Measurements from ENCODE around the gene CDC42BPB. TPM values are rescaled to one million over a fixed set of nuclear protein-coding genes. Genes with fewer than 3 reads are reported as not detected.
"Not testable (repeated sequence)": the region's sequence is repeated elsewhere in the genome, so short reads cannot be mapped to it uniquely, and the experiment has no call there.

CDC42BPB gene
- total RNA-seq, 1 donor from 2014 or later, result 50.1 TPM

DNA sequence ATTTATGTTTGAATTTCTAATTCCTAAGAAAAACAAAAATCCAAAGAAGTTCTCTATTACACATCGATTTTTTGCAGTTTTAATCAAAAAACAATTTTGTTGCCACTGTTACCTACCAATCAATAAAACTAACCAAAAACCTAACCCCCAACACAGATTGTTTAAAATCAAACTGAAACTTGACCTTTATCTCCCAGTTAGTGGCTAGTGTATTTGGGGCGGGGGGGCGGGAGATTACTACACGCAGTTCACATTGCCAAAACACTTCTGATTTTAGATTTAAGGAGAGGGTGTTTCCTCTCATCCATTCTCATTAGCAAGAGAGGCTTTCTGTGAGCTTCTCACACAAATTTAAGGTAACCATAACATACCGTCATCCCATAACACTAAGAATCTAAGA is 6.4 kb downstream of the CDC42BPB start:
- no peaks in the 10 kb centered on the region for H3K36me3 ChIP-seq (ENCODE audit: control insufficient read depth in 3 of 3, insufficient read depth in 3 of 3, low read length in 3 of 3)
- H3K27ac ChIP-seq (ENCODE audit: low read depth, low read length), result no peak overlapping the region
- H3K9me3 ChIP-seq (ENCODE audit: control insufficient read depth in 3 of 3, low read length in 3 of 3), result no peaks in the 10 kb centered on the region
- no peak overlapping the region for H3K9ac ChIP-seq (ENCODE audit: low read depth in 1 of 3, low read length in 3 of 3)
- no peaks in the 10 kb centered on the region for H3K27me3 ChIP-seq (ENCODE audit: control insufficient read depth in 3 of 3, insufficient read depth in 3 of 3, low read length in 3 of 3)
- H3K4me3 ChIP-seq (ENCODE audit: low read length in 3 of 3), result no peak overlapping the region
- peaks cover 24 to 29% (median 29%) of the 10 kb centered on the region in 3 donors for H3K4me1 ChIP-seq (ENCODE audit: control insufficient read depth in 3 of 3, insufficient read depth in 3 of 3, low read length in 3 of 3)

DNA sequence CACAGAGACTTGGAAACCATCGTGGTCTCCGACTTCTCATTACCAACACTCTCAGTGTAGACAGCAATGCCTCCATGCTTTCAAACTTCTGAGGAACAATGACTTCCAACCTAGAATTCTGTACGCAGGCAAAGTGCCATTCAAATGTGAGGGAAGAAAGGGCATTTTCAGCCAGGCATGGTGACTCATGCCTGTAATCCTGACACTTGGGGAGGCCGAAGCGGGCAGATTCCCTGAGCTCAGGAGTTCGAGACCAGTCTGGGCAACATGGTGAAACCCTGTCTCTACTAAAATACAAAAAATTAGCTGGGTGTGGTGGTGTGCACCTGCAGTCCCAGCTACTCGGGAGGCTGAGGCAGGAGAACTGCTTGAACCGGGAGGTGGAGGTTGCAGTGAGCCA is 9.9 kb downstream of the CDC42BPB start:
- H3K36me3 ChIP-seq (ENCODE audit: control insufficient read depth in 3 of 3, insufficient read depth in 3 of 3, low read length in 3 of 3); H3K27me3 ChIP-seq (ENCODE audit: control insufficient read depth in 3 of 3, insufficient read depth in 3 of 3, low read length in 3 of 3); H3K27ac ChIP-seq (ENCODE audit: low read depth, low read length); H3K9ac ChIP-seq (ENCODE audit: low read depth in 1 of 3, low read length in 3 of 3); H3K9me3 ChIP-seq (ENCODE audit: control insufficient read depth in 3 of 3, low read length in 3 of 3); H3K4me3 ChIP-seq (ENCODE audit: low read length in 3 of 3): not testable (repeated sequence)
- peaks cover 8 to 21% (median 19%) of the 10 kb centered on the region in 3 donors for H3K4me1 ChIP-seq (ENCODE audit: control insufficient read depth in 3 of 3, insufficient read depth in 3 of 3, low read length in 3 of 3)

DNA sequence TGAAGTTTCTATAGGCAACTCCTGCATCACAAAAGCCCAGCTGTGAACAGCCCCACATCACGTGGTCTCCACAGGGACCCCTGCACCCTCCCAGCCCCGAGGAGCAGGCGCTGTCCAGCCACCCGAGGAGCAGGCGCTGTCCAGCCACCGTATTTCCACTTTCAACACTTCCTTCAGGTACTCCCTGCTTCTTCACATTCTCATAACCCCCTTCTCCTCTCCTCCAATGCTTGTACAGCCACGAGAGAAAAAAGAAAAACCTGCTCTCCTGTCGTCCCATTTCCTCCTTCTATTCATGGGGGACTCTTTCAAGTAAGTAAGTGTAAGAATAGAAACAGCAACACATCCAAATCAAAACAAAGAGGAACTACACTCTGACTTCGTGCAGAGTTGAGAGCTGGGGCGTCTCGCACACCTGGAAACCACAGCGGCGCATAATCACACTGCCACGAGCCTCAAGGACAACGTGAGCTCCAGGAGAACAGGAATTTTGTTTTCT is 11.9 kb downstream of the CDC42BPB start:
- Histone ChIP-seq H3K27ac (ENCODE audit: low read depth, low read length) (no peak overlapping the region), H3K4me3 (ENCODE audit: low read length in 3 of 3) (no peak overlapping the region), H3K27me3 (ENCODE audit: control insufficient read depth in 3 of 3, insufficient read depth in 3 of 3, low read length in 3 of 3) (no peaks in the 10 kb centered on the region), H3K4me1 (ENCODE audit: control insufficient read depth in 3 of 3, insufficient read depth in 3 of 3, low read length in 3 of 3) (peaks cover 8 to 16% (median 16%) of the 10 kb centered on the region in 3 donors), H3K9ac (ENCODE audit: low read depth in 1 of 3, low read length in 3 of 3) (no peak overlapping the region), H3K9me3 (ENCODE audit: control insufficient read depth in 3 of 3, low read length in 3 of 3) (peaks cover 0 to 2% (median 0%) of the 10 kb centered on the region in 3 donors), H3K36me3 (ENCODE audit: control insufficient read depth in 3 of 3, insufficient read depth in 3 of 3, low read length in 3 of 3) (peaks cover 5 to 9% (median 8%) of the 10 kb centered on the region in 3 donors)

DNA sequence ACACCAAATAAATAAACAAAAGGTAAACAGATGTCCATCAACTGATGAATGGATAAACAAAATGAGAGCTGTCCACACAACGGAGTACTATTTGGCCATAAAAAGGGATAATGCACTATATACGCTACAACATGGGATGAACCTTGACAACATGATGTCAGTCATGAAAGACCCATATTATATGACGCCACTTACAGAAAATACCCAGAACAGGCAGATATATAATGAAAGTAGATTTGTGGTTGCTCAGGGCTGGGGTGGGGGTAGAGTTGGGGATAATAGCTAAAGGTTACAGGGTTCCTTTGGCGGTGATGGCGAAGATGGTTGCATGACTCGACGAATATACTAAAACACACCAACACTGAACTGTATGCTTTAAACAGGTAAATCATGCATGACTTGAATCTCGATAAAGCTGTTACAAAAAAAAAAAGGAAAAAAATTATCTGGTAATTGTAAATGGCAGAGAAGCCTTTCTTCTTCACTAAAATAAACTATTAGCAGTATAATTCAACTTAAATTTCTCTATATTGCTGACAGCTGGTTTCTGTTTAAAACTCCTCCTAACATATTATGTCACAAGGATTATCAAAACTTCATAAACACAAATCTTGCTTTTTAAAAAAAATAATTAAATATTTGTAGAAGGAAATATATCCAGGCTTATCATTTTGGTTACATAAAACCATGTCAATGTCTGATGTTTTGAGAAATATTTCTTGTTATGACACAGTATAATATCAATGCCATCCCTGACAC is 13.9 kb downstream of the CDC42BPB start:
- no peak overlapping the region for H3K27ac ChIP-seq (ENCODE audit: low read depth, low read length)
- H3K9me3 ChIP-seq (ENCODE audit: control insufficient read depth in 3 of 3, low read length in 3 of 3), result peaks cover 0 to 2% (median 0%) of the 10 kb centered on the region in 3 donors
- peaks cover 3 to 14% (median 14%) of the 10 kb centered on the region in 3 donors for H3K4me1 ChIP-seq (ENCODE audit: control insufficient read depth in 3 of 3, insufficient read depth in 3 of 3, low read length in 3 of 3)
- H3K36me3 ChIP-seq (ENCODE audit: control insufficient read depth in 3 of 3, insufficient read depth in 3 of 3, low read length in 3 of 3), result peaks cover 5 to 9% (median 8%) of the 10 kb centered on the region in 3 donors
- no peaks in the 10 kb centered on the region for H3K27me3 ChIP-seq (ENCODE audit: control insufficient read depth in 3 of 3, insufficient read depth in 3 of 3, low read length in 3 of 3)
- H3K9ac ChIP-seq (ENCODE audit: low read depth in 1 of 3, low read length in 3 of 3), result no peak overlapping the region
- H3K4me3 ChIP-seq (ENCODE audit: low read length in 3 of 3), result no peak overlapping the region

- Histone ChIP-seq H3K27ac (ENCODE audit: low read depth, low read length) (no peak overlapping the region), H3K4me1 (ENCODE audit: control insufficient read depth in 3 of 3, insufficient read depth in 3 of 3, low read length in 3 of 3) (peaks cover 3 to 13% (median 12%) of the 10 kb centered on the region in 3 donors), H3K36me3 (ENCODE audit: control insufficient read depth in 3 of 3, insufficient read depth in 3 of 3, low read length in 3 of 3) (peaks cover 5 to 9% (median 8%) of the 10 kb centered on the region in 3 donors), H3K27me3 (ENCODE audit: control insufficient read depth in 3 of 3, insufficient read depth in 3 of 3, low read length in 3 of 3) (no peaks in the 10 kb centered on the region), H3K4me3 (ENCODE audit: low read length in 3 of 3) (no peak overlapping the region), H3K9me3 (ENCODE audit: control insufficient read depth in 3 of 3, low read length in 3 of 3) (peaks cover 0 to 2% (median 0%) of the 10 kb centered on the region in 3 donors), H3K9ac (ENCODE audit: low read depth in 1 of 3, low read length in 3 of 3) (no peak overlapping the region)
These were observed 15.9 kb downstream of the CDC42BPB start for GRCh38 chr14:103041464-103041863.

- H3K36me3 ChIP-seq (ENCODE audit: control insufficient read depth in 3 of 3, insufficient read depth in 3 of 3, low read length in 3 of 3), result no peaks in the 10 kb centered on the region
- no peaks in the 10 kb centered on the region for H3K9me3 ChIP-seq (ENCODE audit: control insufficient read depth in 3 of 3, low read length in 3 of 3)
- no peak overlapping the region for H3K4me3 ChIP-seq (ENCODE audit: low read length in 3 of 3)
- no peak overlapping the region for H3K9ac ChIP-seq (ENCODE audit: low read depth in 1 of 3, low read length in 3 of 3)
- H3K4me1 ChIP-seq (ENCODE audit: control insufficient read depth in 3 of 3, insufficient read depth in 3 of 3, low read length in 3 of 3), result peaks cover 2 to 4% (median 2%) of the 10 kb centered on the region in 3 donors
- no peak overlapping the region for H3K27ac ChIP-seq (ENCODE audit: low read depth, low read length)
- no peaks in the 10 kb centered on the region for H3K27me3 ChIP-seq (ENCODE audit: control insufficient read depth in 3 of 3, insufficient read depth in 3 of 3, low read length in 3 of 3)
These were observed 23.7 kb downstream of the CDC42BPB start for GRCh38 chr14:103033681-103034096.

DNA sequence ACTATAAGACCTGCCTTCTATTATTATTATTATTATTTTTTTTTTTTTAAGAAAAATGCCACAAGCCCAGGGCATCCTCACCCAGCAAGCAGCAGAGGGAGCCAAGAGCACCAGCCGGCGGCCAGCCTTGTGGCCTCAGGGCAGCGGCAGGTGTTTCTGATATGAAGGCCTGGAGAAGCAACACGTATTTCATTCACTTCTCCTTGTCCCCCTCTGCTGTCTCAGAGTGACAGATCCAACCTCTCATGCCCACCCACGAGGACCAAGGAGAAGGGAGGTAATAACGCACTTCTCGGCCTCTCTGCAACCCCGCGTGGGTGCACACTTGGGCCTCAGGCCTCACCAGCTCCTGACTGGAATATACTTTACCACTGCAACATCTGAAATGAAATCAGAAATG is 25.4 kb downstream of the CDC42BPB start:
- Histone ChIP-seq H3K27me3 (ENCODE audit: control insufficient read depth in 3 of 3, insufficient read depth in 3 of 3, low read length in 3 of 3) (no peaks in the 10 kb centered on the region), H3K36me3 (ENCODE audit: control insufficient read depth in 3 of 3, insufficient read depth in 3 of 3, low read length in 3 of 3) (no peaks in the 10 kb centered on the region), H3K4me3 (ENCODE audit: low read length in 3 of 3) (no peak overlapping the region), H3K27ac (ENCODE audit: low read depth, low read length) (no peak overlapping the region), H3K4me1 (ENCODE audit: control insufficient read depth in 3 of 3, insufficient read depth in 3 of 3, low read length in 3 of 3) (peaks cover 2 to 9% (median 7%) of the 10 kb centered on the region in 3 donors), H3K9ac (ENCODE audit: low read depth in 1 of 3, low read length in 3 of 3) (peak overlapping the region in 1 of 3 donors; percentile 33), H3K9me3 (ENCODE audit: control insufficient read depth in 3 of 3, low read length in 3 of 3) (no peaks in the 10 kb centered on the region)

GRCh38 chr14:103031566-103031911 is 25.8 kb downstream of the CDC42BPB start:
- Histone ChIP-seq H3K36me3 (ENCODE audit: control insufficient read depth in 3 of 3, insufficient read depth in 3 of 3, low read length in 3 of 3) (no peaks in the 10 kb centered on the region), H3K27ac (ENCODE audit: low read depth, low read length) (no peak overlapping the region), H3K9me3 (ENCODE audit: control insufficient read depth in 3 of 3, low read length in 3 of 3) (no peaks in the 10 kb centered on the region), H3K4me3 (ENCODE audit: low read length in 3 of 3) (no peak overlapping the region), H3K27me3 (ENCODE audit: control insufficient read depth in 3 of 3, insufficient read depth in 3 of 3, low read length in 3 of 3) (no peaks in the 10 kb centered on the region), H3K4me1 (ENCODE audit: control insufficient read depth in 3 of 3, insufficient read depth in 3 of 3, low read length in 3 of 3) (peaks cover 2 to 9% (median 7%) of the 10 kb centered on the region in 3 donors), H3K9ac (ENCODE audit: low read depth in 1 of 3, low read length in 3 of 3) (no peak overlapping the region)

DNA sequence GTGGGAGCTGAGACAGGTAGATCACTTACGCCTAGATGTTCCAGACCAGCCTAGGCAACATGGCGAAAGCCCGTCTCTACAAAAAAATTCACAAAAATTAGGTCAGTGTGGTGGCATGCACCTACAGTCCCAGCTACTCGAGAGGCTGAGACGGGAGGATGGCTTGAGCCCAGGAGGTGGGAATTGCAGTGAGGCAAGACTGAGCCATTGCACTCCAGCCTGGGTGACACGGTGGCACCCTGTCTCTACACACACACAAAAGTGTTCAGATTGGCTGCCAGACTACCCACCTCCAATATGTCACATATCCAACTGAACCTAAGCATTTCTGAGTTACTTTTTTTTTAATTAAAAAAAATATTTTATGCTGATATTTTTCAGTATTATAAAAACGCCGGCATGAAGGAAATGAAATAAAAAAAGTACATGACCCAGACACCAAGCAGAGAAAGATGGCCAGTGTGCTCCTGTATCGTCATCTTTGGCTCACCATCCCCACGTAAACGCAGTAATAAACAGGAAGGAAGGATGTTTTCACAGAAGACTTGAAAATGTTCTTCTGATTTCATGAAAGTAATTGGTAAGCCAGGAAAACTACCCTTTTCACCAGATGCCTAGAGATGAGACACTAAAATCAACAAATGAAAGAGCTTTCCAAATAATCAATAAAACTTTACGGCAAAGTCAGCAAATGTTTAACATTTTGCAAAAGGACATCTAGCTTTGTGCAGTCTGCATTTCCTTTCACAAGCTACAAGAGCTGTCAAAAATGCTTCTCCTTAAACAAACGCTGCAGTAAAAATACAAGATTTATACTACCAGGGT is 26.4 kb downstream of the CDC42BPB start:
- no peak overlapping the region for H3K27ac ChIP-seq (ENCODE audit: low read depth, low read length)
- H3K4me1 ChIP-seq (ENCODE audit: control insufficient read depth in 3 of 3, insufficient read depth in 3 of 3, low read length in 3 of 3), result peaks cover 2 to 9% (median 7%) of the 10 kb centered on the region in 3 donors
- no peaks in the 10 kb centered on the region for H3K36me3 ChIP-seq (ENCODE audit: control insufficient read depth in 3 of 3, insufficient read depth in 3 of 3, low read length in 3 of 3)
- no peaks in the 10 kb centered on the region for H3K27me3 ChIP-seq (ENCODE audit: control insufficient read depth in 3 of 3, insufficient read depth in 3 of 3, low read length in 3 of 3)
- no peak overlapping the region for H3K4me3 ChIP-seq (ENCODE audit: low read length in 3 of 3)
- H3K9ac ChIP-seq (ENCODE audit: low read depth in 1 of 3, low read length in 3 of 3), result no peak overlapping the region
- no peaks in the 10 kb centered on the region for H3K9me3 ChIP-seq (ENCODE audit: control insufficient read depth in 3 of 3, low read length in 3 of 3)

- Histone ChIP-seq H3K36me3 (ENCODE audit: control insufficient read depth in 3 of 3, insufficient read depth in 3 of 3, low read length in 3 of 3) (no peaks in the 10 kb centered on the region), H3K9me3 (ENCODE audit: control insufficient read depth in 3 of 3, low read length in 3 of 3) (no peaks in the 10 kb centered on the region), H3K27ac (ENCODE audit: low read depth, low read length) (no peak overlapping the region), H3K9ac (ENCODE audit: low read depth in 1 of 3, low read length in 3 of 3) (no peak overlapping the region), H3K27me3 (ENCODE audit: control insufficient read depth in 3 of 3, insufficient read depth in 3 of 3, low read length in 3 of 3) (no peaks in the 10 kb centered on the region), H3K4me3 (ENCODE audit: low read length in 3 of 3) (no peak overlapping the region), H3K4me1 (ENCODE audit: control insufficient read depth in 3 of 3, insufficient read depth in 3 of 3, low read length in 3 of 3) (peaks cover 2 to 9% (median 7%) of the 10 kb centered on the region in 3 donors)
These were observed 27.4 kb downstream of the CDC42BPB start for GRCh38 chr14:103029936-103030335.
